Activated naive CD4-positive, alpha-beta T cell treated with anti-CD3 and anti-CD28 coated beads for 36 hours (primary cell): Measurements from ENCODE around the gene PALLD. TPM values are rescaled to one million over a fixed set of nuclear protein-coding genes. Genes with fewer than 3 reads are reported as not detected.

Experiments used
- CTCF ChIA-PET: fragments of 350-600 bp; sonication (Branson Sonifier 250); formaldehyde crosslinking; loops from one replicate; lab custom pipeline; 2021; ENCODE audit warnings: antibody characterized with exemption; lab: Charles Lee
- DNase-seq: peaks from one replicate; pipeline ENCODE4 v3.0.0-alpha.2; 2020
- H3K27ac Mint-ChIP-seq: one replicate; pipeline ENCODE4 v1.8.0; 2021; ENCODE audit warnings: mild to moderate bottlenecking, mixed read lengths
- H3K27me3 Mint-ChIP-seq: one replicate; pipeline ENCODE4 v1.8.0; 2021; ENCODE audit warnings: low read depth, mixed read lengths
- H3K36me3 Mint-ChIP-seq: one replicate; pipeline ENCODE4 v1.8.0; 2021; ENCODE audit warnings: low read depth, mixed read lengths
- H3K4me1 Mint-ChIP-seq: one replicate; pipeline ENCODE4 v1.8.0; 2021; ENCODE audit warnings: low read depth, mixed read lengths
- H3K4me3 Mint-ChIP-seq: one replicate; pipeline ENCODE4 v1.8.0; 2021; ENCODE audit warnings: mild to moderate bottlenecking, moderate library complexity, mixed read lengths
- H3K9me3 Mint-ChIP-seq: one replicate; pipeline ENCODE4 v1.8.0; 2021; ENCODE audit warnings: mixed read lengths
- intact Hi-C: fragments of 100-400 bp; cut with micrococcal nuclease; formaldehyde crosslinking; loops from one replicate; pipeline ENCODE4 v1.15.1; 2023
- total RNA-seq, 2 experiments: library from RNA; stranded (reverse); gene quantifications; one replicate each; pipeline ENCODE4 v1.2.3, GENCODE V29; 2021

The PALLD gene
- total RNA-seq, 2 experiments from 2014 or later = 7.3 to 7.8 TPM

DNA sequence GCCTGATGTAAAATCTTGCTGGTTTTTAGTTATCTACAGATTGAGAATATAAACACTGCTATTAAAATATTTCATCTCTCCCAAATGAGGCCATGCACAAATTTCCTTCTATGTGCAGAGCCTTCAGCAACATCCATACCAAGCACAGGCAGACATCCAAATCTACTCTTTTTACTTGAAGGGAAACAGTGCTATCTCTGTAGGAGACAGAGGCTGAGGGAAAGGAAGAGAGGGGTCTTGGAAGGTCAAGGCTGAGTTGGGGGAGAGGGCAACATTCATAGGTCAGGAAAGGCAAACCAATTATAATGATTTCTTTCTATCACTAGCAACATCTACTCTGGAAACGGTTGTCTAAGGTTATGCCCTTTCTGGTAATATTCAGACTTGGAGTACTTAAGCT, 273.0 kb downstream of the PALLD start:
- DNase-seq = no peak
- no peaks in the 10 kb centered on the region for H3K9me3 Mint-ChIP-seq
- H3K36me3 Mint-ChIP-seq = no peaks in the 10 kb centered on the region
- CTCF ChIA-PET = interaction anchor here (0.5 kb wide), 1 partner anchor 614 kb away, joined by 4 read pairs; no protein-coding TSS in a partner anchor
- H3K4me3 Mint-ChIP-seq = no peak overlapping the region
- peaks cover 12% of the 10 kb centered on the region for H3K27me3 Mint-ChIP-seq
- H3K27ac Mint-ChIP-seq = no peak overlapping the region
- no peaks in the 10 kb centered on the region for H3K4me1 Mint-ChIP-seq
- intact Hi-C loops = no loop called here

DNA sequence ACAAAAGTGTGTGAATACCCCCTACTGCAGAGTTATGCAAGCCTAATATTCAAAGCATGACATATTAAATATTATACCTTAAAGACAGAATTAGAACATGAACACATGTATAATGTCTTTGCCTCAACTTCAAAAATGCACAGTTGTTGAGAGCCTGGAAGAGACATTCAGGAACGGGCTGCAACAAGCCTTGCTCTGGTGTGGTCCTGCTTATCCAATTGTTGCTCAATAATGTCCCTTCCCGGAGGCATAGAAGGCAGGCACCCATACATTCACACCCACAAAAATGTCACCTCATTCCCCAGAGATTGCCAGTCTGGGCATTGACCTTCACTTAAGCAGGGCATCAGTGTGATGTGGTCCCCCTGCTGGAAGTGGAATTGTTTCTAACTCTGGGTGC, 274.4 kb downstream of the PALLD start:
- Mint-ChIP-seq H3K27me3 (peaks cover 12% of the 10 kb centered on the region), H3K4me3 (no peak overlapping the region), H3K4me1 (no peaks in the 10 kb centered on the region), H3K36me3 (no peaks in the 10 kb centered on the region), H3K27ac (no peak overlapping the region), H3K9me3 (peaks cover 2% of the 10 kb centered on the region)
- CTCF ChIA-PET = no interaction called here
- intact Hi-C loops = no loop called here
- no peak for DNase-seq

DNA sequence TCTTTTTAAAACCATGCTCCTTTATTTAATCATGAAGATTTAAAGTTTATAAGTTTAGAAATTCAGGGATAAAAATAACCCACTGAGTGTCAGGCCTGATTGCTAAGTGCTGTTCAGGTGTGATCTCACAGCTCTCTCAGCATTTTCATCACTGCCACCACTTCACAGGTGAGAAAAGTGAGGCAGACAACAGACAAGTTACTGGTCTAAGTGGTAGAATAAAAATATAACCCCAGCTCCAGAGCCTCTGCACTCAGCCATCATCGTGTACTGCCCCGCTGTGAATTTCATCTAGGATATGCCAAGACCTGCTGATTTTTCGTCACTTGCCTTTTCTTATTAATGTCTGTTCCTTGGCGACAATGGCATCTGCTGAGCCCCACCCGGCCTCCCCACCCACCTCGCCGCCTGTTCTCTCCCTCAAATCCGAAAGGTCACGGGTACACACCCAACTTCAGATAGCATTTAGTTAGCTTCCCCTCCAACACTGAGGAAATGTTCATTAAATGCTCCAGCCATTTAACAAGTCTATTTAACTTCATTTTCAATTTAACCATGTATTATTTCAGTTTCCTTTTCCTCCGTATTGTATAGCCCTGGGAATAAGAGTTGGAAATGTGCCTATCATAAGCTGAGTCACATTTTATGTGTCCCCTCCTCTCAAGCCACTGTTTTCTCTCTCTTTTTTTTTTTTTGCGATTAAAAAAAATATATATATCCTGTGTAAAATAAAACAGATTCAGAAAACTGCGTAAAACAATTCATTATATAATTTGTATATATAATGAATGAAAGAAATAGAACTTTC, 276.7 kb downstream of the PALLD start:
- CTCF ChIA-PET = no interaction called here
- no peak for DNase-seq
- Mint-ChIP-seq H3K9me3 (peaks cover 5% of the 10 kb centered on the region), H3K36me3 (no peaks in the 10 kb centered on the region), H3K27ac (no peak overlapping the region), H3K27me3 (peaks cover 8% of the 10 kb centered on the region), H3K4me3 (no peak overlapping the region), H3K4me1 (no peaks in the 10 kb centered on the region)
- intact Hi-C loops = no loop called here

DNA sequence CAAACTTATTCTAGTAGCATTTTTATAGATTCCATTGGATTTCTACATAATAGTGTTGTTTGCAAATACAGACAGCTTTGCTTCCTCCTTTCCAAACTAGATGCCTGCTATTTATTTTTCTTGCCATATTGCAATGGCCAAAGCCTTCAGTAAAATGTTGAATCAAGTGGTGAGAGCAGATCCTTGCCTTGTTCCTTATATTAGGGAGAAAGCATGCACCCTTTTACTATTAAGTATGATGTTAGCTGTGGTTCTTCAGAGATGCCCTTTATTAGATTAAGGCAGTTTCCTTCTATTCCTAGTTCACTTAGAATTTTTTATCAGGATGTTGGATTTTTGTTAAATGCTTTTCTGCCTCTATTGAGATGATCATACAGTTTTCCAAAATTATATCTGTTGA, 279.5 kb downstream of the PALLD start:
- H3K4me1 Mint-ChIP-seq = no peaks in the 10 kb centered on the region
- intact Hi-C loops = no loop called here
- no peak for DNase-seq
- CTCF ChIA-PET = no interaction called here
- H3K27ac Mint-ChIP-seq = no peak overlapping the region
- peaks cover 17% of the 10 kb centered on the region for H3K27me3 Mint-ChIP-seq
- no peak overlapping the region for H3K4me3 Mint-ChIP-seq
- peaks cover 5% of the 10 kb centered on the region for H3K9me3 Mint-ChIP-seq
- no peaks in the 10 kb centered on the region for H3K36me3 Mint-ChIP-seq

DNA sequence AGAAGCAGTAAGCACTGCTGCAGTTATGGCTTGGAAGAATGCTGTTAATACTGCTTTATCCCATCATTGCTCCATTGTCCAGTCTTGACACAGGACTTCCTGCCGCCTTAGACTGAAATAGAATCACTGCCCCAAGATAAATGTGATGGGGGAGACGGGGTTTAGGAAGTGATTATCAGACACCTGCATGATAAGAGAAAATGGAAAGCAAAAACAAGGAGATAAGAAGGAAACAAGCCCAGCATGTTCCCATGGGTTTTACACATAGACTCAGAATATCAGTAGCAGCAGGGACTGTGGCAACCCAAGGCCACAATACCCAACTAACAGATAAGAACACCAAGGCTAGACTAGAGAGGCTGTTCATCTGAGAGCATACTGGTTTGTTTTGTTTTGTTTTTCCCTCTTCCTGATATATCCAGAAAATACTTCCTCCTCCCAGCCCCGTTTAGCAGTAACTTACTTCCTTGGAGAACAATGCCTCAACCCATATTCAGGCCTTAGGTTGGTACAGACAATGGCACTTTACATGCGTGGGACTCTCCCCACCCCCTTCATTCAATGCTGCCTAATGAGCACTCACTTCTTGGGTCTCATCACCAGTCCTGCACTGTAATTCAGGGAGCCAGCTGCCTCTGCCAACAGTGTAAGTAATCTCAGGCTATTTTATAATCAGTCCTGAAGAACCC, 280.6 kb downstream of the PALLD start:
- Mint-ChIP-seq H3K27ac (no peak overlapping the region), H3K4me1 (no peaks in the 10 kb centered on the region), H3K27me3 (peaks cover 16% of the 10 kb centered on the region), H3K36me3 (no peaks in the 10 kb centered on the region), H3K4me3 (no peak overlapping the region), H3K9me3 (peaks cover 5% of the 10 kb centered on the region)
- intact Hi-C loops = no loop called here
- CTCF ChIA-PET = no interaction called here
- DNase-seq = no peak

- CTCF ChIA-PET = interaction anchor here (0.7 kb wide), 1 partner anchor 1070 kb away, joined by 3 read pairs; no protein-coding TSS in a partner anchor
- no peak for DNase-seq
- intact Hi-C loops = no loop called here
- Mint-ChIP-seq H3K9me3 (peaks cover 1% of the 10 kb centered on the region), H3K27ac (no peak overlapping the region), H3K36me3 (no peaks in the 10 kb centered on the region), H3K4me3 (no peak overlapping the region), H3K4me1 (no peaks in the 10 kb centered on the region), H3K27me3 (peaks cover 24% of the 10 kb centered on the region)
Measured at GRCh38 chr4:168781341-168781740, 284.5 kb downstream of the PALLD start.

DNA sequence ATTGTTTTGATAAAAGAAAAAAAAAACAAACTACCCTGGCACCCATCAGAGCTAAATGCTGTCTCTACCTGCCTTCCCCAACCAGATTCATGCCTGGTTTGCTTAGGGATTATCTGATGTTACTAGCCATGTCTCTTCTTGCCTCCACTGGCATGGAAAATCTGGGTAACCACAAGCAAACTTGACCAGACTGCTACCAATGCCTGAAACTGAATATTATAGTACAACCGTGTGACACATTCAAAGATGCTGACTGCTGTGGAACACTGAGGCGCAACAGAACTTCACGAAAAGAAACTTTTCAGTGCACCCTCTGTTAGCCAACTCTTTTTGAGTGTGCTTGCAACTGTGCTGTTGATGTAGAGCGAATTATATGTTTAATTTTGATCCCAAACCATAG, 285.1 kb downstream of the PALLD start:
- Mint-ChIP-seq H3K36me3 (no peaks in the 10 kb centered on the region), H3K4me3 (no peak overlapping the region), H3K9me3 (no peaks in the 10 kb centered on the region), H3K27ac (no peak overlapping the region), H3K27me3 (peaks cover 24% of the 10 kb centered on the region), H3K4me1 (no peaks in the 10 kb centered on the region)
- CTCF ChIA-PET = interaction anchor here (0.7 kb wide), 1 partner anchor 1069 kb away, joined by 3 read pairs; no protein-coding TSS in a partner anchor
- no peak for DNase-seq
- intact Hi-C loops = no loop called here

DNA sequence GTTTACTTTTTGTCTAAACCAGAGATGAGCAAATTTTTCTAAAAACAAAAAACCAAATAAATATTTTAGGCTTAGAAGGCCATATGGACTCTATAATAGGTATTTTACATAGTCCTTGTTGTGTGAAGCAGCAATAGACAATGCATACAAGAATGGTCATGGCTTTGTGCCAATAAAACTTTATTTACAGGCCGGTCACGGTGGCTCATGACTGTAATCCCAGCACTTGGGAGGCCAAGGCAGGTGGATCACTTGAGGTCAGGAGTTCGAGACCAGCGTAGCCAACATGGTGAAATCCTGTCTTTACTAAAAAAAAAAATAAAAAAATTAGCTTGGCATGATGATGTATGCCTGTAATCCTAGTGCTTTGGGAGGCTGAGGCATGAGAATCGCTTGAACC, 285.6 kb downstream of the PALLD start:
- DNase-seq = no peak
- Mint-ChIP-seq H3K27ac (no peak overlapping the region), H3K9me3 (no peaks in the 10 kb centered on the region), H3K4me3 (no peak overlapping the region), H3K36me3 (no peaks in the 10 kb centered on the region), H3K27me3 (peaks cover 24% of the 10 kb centered on the region), H3K4me1 (no peaks in the 10 kb centered on the region)
- intact Hi-C loops = no loop called here
- CTCF ChIA-PET = no interaction called here

- H3K9me3 Mint-ChIP-seq = no peaks in the 10 kb centered on the region
- no peaks in the 10 kb centered on the region for H3K4me1 Mint-ChIP-seq
- no peaks in the 10 kb centered on the region for H3K36me3 Mint-ChIP-seq
- intact Hi-C loops = no loop called here
- peaks cover 23% of the 10 kb centered on the region for H3K27me3 Mint-ChIP-seq
- no peak overlapping the region for H3K27ac Mint-ChIP-seq
- no peak for DNase-seq
- CTCF ChIA-PET = no interaction called here
- H3K4me3 Mint-ChIP-seq = no peak overlapping the region
Measured at GRCh38 chr4:168784786-168785461, 288.1 kb downstream of the PALLD start.

DNA sequence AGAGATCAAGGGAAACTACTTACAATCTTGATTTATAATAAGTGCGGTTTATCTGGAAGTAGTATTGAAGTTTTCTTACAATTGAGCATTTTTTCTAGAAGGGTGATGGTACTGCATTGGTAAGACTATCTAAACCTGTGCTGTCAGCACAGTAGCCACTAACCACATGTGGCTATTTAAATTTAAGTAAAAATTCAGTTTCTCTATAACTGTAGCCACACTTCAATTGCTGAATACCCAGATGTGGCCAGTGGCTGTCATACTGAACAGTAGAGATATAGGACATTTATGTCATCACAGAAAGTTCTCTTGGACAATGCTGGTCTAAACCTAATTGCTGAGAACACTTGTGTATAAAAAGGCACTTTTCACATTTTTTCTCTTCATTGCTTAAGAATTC, 290.5 kb downstream of the PALLD start:
- CTCF ChIA-PET = no interaction called here
- no peak for DNase-seq
- no peaks in the 10 kb centered on the region for H3K9me3 Mint-ChIP-seq
- intact Hi-C loops = no loop called here
- peaks cover 12% of the 10 kb centered on the region for H3K27me3 Mint-ChIP-seq
- no peaks in the 10 kb centered on the region for H3K36me3 Mint-ChIP-seq
- no peak overlapping the region for H3K27ac Mint-ChIP-seq
- H3K4me1 Mint-ChIP-seq = no peaks in the 10 kb centered on the region
- H3K4me3 Mint-ChIP-seq = no peak overlapping the region

GRCh38 chr4:168787801-168788595, 291.1 kb downstream of the PALLD start:
- Mint-ChIP-seq H3K27me3 (peaks cover 12% of the 10 kb centered on the region), H3K9me3 (no peaks in the 10 kb centered on the region), H3K4me1 (no peaks in the 10 kb centered on the region), H3K4me3 (no peak overlapping the region), H3K36me3 (no peaks in the 10 kb centered on the region), H3K27ac (no peak overlapping the region)
- CTCF ChIA-PET = no interaction called here
- DNase-seq = no peak
- intact Hi-C loops = no loop called here

GRCh38 chr4:168790898-168791297, 294.0 kb downstream of the PALLD start:
- CTCF ChIA-PET = no interaction called here
- Mint-ChIP-seq H3K27me3 (peaks cover 6% of the 10 kb centered on the region), H3K27ac (no peak overlapping the region), H3K36me3 (no peaks in the 10 kb centered on the region), H3K4me1 (no peaks in the 10 kb centered on the region), H3K4me3 (no peak overlapping the region), H3K9me3 (no peaks in the 10 kb centered on the region)
- intact Hi-C loops = no loop called here
- no peak for DNase-seq
